ENCODE measurements around the gene KANTR. TPM values are rescaled to one million over a fixed set of nuclear protein-coding genes. Genes with fewer than 3 reads are reported as not detected.
A peak's percentile ranks its signal among the peaks of the same experiment; 100 is the strongest.

KANTR gene
- 25.0 TPM for polyA plus RNA-seq (ENCODE audit: insufficient read length)
- long read RNA-seq, donor 1, partial matches to known transcripts = 22 of 22 reads
- long read RNA-seq, donor 1, other reads (novel, unspliced or antisense) = 0 of 22 reads
- long read RNA-seq, donor 2 = 0 reads
- long read RNA-seq, donor 3 = 0 reads
- long read RNA-seq, donor 4, partial matches to known transcripts = 0 of 1 reads
- long read RNA-seq, donor 4, other reads (novel, unspliced or antisense) = 0 of 1 reads
- long read RNA-seq, donor 5 = 0 reads
- long read RNA-seq, donor 6 = 0 reads
- long read RNA-seq, donor 7 = 0 reads
- long read RNA-seq, donor 8 = 0 reads

DNA sequence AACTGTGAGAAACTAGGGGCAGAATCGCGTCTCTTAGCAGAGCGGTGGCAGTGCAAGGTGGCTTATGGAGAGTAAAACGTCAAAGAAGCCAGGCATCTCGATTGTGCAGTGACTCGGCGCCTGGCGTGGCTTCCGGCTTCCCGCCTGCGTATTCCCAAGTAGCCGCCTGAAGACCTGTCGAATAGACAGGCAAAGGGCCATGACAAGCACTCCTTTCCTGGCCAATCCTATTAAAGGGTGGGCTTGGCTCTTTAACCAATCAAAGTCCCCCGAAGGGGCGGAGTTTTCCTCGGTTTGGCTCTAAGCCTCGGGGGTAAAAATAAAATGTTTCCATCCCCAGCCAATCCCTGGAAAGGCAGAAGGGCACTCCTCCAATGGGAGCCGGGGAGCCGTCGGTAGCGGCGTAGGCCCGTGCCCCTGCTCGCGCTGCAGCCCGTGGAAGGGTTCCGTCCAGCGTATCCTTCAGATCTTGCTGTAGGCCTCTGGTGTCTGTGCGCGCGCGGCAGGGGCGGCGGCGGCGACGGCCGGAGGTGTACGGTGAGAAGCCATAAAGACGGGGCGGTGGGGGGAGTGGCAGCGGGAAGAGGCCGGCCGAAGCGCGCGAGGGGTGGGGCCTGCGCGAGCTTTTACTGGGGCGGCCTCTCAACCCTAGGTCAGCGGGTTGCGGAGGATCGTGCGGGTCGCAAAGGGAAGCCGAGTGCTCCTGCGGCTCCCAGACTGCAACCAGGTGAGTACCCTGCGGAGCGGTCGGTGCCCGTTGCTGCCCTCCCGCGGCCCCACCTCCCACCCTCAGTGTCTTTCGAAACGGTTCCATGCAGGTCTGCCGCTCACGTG, at the start of gene KANTR:
Gene KANTR, plus strand, starts transcription at position 395 of the 834 bp plus-strand sequence. CDS start 30,131 bp downstream, outside the sequence.
- peak; percentile 93 for DNase-seq

DNA sequence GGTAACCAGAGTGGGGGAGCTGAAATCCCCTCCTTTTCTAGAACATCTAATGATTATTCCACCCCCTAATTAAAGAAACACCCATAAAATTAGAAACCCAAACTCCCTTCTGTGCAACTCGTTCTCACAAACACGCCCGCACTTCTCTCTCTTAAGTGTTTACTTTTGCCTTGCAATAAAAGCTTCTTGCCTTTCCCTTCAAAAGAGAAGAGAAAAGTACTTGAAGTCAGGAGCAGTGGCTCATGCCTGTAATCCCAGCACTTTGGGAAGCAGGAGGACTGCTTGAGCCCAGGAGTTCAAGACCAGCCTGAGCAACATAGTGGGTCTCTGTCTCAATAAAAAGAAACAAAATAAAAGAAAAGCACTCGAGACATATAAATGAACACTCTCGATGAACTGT, 48.9 kb upstream of the KANTR start:
- DNase-seq = no peak

GRCh38 chrX:53047228-53047627, 46.7 kb upstream of the KANTR start:
- no peak for DNase-seq

DNA sequence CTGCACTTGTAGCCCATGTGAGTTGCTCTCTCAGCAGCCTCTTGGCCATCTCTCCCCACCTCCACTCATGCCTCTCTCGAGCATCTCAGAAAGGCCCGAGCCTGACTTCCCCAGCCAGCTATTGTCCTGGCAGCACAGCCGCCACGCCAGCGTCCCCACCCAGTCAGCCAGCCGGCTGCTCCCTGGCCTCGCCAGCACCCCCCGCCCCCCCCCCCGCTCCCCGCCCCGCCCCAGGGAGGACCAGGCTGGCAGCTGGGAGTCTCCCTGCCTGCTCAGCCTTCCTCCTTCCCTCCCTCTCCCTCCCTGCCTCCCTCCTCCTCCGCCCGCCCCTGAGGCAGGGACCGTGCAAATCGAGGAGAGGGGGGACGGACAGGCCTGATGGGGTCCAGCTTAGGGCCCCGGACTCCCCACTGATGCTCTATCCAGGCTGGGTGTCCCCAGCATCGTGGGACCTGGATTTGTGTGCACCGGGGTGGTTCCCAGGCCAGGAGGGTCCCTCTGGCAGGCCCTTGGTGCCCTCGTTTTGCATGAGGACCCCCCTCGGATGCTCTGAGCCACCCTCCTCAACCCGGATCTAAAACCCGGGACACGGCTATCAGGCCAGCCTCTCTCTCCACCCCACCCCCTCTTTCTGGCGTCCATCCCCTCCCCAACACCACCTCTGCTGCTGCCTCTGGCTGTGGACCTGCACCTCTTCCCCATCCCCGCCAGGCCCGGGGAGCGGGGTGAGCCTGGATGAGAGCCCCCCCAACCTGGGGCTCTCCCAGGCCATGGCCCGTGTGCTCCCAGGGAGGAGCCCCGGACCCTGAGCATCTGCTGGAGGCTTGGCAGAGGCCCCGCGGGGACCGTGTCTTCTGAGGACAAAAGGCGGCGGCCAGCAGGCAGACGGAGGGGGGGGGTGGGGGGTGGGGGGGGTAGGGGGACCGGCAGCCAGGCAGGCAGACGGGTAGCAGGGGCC, 45.5 kb upstream of the KANTR start, which contains the start of gene GPR173:
Gene GPR173, plus strand, starts transcription at position 621 of the 958 bp plus-strand sequence. CDS start 27,833 bp downstream, outside the sequence.
- DNase-seq = peak; percentile 65

DNA sequence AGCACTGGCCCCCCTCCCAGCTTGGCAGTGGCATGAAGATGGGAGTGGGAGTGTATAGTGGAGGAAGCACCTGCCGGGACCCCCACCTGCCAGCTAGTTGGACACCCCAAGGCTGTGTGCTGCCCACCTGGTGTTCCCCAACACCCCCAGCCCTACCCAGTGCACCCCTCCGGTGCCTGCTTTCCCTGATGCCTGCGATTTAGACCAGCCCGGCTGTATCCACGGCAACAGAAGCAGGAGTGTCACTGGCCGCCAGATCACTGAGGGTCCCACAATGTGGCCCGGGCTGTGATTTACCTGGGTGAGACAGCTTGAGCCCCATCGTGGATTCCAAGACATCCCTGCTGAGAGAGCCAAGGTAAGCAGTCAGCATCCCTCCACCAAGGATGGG, 44.8 kb upstream of the KANTR start:
- DNase-seq = no peak

- DNase-seq = no peak
These were observed 43.1 kb upstream of the KANTR start for GRCh38 chrX:53050841-53051240.

DNA sequence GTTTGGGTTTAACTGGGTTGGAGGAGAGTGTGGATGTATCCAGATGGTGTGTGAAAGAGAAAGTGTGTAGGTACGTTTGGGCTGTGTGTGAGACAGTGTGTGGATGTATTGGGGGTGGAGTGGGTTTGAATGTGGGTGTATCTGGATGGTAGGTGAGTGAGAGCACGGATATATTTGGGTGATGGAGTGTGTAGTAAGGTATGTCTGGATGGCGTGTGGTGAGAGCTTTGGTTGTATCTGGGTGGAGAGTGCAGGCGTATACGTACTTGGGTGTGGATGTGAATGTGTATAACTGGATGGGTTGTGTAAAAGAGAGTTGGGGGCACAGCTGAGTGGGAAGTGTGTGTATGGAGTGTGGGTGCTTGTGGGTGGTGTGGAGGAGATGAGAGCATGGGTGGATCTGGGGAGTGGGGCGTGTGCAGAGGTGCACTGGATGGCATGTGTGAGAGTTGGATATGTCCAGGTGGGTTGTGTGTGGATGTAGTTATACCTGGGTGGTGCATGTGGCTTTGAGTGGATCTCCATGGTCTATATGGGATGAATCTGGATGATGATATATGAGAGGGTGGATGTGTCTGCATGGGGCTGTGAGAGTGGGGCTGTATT, 38.6 kb upstream of the KANTR start:
- DNase-seq = no peak

DNA sequence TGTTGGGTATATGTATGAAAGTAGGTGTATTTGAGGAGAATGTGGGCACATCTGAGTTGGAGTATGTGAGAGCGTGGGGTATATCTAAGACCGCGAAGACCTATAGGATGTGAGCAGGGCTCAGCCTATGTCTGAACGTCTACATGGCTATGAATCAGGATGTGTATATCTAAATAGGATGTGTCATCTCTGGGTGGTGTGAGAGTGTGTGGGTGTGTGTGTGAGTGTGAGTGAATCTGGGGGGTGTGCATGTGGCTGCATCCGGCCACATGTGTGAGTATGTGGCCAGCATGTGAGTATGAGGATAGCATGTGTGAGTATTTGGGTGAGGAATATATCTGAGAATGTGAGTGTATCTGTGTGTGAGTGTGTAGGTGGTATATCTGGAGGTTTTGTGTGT, 37.6 kb upstream of the KANTR start:
- DNase-seq = no peak

DNA sequence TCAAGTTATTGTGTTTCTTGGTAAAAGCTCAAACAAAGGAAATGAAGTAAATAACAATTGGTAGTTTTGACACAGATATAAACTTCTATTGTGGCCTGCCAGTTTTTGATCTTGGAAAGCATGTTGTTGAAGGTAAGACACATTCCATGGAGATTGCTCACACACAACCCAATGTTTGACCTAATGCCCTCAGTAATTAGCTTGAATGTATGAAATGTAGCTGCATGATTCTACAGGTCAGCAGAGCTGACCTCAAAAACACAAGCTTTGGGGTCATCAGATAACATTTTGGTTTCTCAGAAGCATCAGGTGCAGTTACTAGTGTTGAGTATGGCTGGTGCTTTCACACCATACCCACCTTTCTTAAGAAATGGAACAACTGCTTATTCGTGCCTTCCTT, 28.8 kb upstream of the KANTR start:
- DNase-seq = no peak

DNA sequence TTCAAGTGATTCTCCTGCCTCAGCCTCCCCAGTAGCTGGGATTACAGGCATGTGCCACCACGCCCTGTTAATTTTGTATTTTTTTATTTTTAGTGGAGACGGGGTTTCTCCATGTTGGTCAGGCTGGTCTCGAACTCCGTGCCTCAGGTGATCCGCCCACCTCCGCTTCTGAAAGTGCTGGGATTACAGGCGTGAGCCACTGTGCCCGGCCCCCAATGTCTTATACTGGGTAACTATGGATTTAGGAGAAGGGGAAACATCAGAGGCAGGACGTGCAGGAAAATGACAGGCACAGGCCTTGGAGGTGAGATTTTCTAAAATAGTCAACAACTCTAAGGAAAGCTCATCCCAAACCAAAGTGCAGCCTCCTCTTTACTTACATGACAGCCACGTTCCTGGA, 22.9 kb upstream of the KANTR start:
- no peak for DNase-seq

DNA sequence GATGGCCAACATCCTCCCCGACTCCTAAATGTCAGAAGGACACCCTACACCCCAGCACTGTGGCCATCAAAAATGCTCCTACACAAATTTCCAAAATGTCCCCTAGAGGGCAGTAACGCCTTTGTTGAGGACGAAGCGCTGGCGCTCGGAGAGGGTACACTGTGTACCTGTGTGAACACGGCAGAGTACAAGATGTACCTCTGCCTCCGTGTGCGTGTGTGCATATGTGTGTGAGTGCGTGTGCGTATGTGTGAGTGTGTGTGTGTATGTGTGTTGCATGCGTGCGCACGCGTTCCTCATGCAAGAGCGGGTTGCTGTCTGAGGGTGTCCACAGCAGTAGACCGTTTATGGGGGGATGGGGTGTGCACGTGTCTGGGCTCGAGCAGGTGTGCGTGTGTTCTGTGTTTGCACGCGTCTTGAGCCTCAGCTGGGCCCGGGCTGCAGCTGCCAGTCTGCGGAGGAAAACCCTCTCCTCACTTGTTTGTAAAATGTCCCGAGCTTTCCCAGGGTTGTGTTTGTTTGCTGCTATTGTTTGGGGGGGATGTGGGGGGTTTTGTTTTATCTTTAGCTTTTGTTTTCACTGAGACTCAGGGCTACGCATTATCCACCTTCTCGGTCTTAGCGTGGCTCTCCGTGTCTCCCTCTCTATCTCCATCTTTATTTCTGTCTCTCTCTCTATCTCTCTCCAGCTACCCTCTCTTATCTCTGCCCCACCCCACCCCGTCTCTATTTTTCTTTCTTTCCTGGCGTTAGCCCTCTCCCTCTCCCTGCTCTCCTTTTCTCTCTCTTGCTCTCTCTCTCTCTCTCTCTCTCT, 22.1 kb upstream of the KANTR start:
- DNase-seq = peak; percentile 72

DNA sequence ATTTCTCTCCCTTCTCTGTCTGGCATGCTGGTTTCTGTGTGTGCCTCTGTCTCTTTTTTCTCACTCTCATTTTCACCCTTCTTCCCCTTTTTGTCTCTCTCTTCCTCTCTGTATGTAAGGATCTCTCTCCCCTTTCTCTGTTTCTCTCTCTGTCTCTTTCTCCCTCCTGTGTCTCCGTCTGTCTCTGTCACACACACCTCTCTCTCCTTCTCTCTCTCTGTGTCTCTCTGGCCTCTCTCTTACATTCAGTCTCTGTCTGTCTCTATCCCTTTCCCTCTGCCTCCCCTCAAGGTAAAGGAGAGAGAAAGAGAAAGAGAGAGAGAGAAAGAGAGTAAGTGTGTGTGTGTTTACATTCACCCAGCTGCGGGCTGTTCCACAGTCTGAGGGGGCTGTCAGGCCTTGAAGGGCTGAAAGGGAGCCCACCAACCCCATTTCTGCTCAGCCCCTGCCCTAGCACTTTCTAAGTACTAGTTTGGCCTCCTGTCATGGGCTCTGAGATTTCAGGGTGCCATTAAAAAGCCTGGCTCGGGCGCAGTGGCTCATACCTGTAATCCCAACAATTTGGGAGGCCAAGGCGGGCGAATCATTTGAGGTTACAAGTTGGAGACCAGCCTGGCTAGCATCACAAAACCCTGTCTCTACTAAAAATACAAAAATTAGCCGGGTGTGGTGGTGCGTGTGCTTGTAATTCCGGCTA, 21.4 kb upstream of the KANTR start:
- no peak for DNase-seq

DNA sequence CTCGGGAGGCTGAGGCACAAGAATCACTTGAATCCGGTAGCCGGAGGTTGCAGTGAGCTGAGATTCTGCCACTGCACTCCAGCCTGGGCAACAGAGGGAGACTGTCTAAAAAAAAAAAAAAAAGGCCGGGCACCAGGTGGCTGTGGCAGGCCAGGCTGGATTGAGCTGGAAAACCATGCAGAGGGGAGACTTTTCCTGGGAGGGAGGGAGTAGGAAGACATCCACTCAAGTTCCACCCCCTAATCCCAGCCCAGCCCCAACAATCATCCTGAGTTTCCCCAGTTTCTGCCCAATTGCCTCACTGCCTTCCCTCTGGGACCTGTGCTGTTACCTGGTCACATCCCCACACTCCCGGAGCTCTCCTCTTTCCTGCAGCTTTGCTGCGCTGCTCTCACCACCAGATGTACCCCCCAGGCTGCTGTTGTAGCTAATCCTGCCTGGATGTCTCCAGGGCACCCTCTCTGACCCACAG, 20.8 kb upstream of the KANTR start:
- DNase-seq = no peak

- no peak for DNase-seq
These were observed 18.9 kb upstream of the KANTR start for GRCh38 chrX:53075011-53075410.

- DNase-seq = no peak
These were observed 17.3 kb upstream of the KANTR start for GRCh38 chrX:53076671-53077070.

GRCh38 chrX:53077207-53078197, 16.4 kb upstream of the KANTR start:
- DNase-seq = no peak

- no peak for DNase-seq
These were observed 15.0 kb upstream of the KANTR start for GRCh38 chrX:53078943-53079342.
